HG03097 (cell line): ENCODE data around the gene RASA3.
"Not testable (repeated sequence)": the region's sequence is repeated elsewhere in the genome, so short reads cannot be mapped to it uniquely, and the experiment has no call there.

Experiments
- ATAC-seq: cut with Tn5 transposase; IDR thresholded peaks from one replicate; pipeline ENCODE4 v1.9.1; 2021; ENCODE audit not compliant: unreplicated experiment, low FRiP score

The RASA3 gene

DNA sequence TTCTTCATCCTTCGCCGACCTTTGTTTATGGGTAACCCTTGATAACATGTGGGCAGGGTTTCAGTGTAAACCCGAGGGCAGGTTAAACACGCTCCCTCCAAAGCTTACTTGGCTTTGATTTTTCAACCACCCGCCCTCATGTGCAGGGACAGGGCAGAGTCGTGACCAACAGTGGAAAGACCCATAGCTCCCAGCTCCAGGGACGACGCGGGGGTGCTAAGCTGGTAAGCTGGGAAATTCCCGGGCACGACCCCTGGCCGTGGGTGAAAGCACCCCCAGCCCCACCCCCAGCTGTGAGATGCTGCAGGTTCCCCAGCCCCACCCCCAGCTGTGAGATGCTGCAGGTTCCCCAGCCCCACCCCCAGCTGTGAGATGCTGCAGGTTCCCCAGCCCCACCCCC, 17.8 kb downstream of the RASA3 start:
- ATAC-seq, result not testable (repeated sequence)

DNA sequence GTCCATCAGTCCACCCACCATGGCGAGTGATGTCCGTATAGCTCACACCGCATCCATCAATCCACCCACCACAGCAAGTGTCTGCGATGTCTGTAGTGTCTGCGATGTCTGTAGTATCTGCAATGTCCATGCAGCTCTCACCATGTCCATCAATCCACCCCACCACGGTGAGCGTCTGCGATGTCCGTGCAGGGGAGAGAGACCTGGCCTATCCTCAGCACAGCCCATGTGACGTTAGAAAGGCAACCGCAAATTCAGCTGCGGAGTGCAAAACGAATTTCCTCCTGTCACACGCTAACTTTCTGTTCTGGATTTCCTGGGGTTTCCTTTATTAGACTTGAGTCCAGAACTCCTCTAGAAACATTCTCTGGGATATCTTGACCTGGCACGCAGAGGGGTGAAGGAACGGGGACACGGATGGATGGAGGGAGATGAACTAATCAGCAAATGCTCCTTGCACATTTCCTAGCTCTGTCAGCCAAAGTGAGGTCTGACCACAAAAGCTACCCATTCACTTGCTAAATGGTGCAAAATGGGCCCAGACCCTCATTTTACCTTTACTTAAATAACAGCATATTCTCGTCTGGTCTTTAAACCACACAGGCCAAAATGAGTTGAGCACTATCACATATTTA, 18.3 kb downstream of the RASA3 start:
- no peak for ATAC-seq

DNA sequence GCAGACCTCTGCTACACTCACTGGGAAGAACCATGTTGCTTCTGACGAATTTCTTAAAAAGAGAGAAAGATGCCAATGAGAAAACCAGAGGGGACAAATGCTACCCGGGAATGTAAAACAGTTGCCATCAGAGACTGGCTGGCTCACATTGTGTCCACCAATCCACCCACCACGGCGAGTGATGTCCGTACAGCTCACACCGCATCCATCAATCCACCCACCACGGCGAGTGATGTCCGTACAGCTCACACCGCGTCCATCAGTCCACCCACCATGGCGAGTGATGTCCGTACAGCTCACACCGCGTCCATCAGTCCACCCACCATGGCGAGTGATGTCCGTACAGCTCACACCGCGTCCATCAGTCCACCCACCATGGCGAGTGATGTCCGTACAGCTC, 19.0 kb downstream of the RASA3 start:
- ATAC-seq, result not testable (repeated sequence)

DNA sequence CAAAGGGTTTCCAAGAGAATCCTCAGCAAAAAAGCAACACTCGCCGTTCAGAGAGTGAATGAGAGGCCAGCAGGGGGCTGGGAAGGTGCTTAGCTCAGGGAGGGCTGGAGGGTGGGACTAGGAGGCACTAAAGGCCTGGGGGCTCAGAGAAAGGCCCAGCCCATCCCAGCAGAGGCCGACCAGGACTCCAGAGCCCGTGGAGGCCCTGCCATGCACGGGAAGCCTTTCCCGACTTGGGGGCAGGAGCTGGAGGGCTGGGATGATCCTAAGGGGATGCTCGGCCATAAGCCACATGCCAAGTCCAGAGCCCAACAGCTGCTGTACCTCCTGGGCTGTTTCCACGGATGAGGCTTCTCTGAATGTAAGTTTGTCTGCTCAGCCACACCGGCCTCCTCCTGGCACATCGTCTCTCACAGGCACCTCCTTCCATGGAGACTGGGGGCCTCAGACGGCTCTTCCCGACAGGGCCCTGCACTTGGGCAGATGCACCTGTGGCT, 19.5 kb downstream of the RASA3 start:
- ATAC-seq, result no peak

DNA sequence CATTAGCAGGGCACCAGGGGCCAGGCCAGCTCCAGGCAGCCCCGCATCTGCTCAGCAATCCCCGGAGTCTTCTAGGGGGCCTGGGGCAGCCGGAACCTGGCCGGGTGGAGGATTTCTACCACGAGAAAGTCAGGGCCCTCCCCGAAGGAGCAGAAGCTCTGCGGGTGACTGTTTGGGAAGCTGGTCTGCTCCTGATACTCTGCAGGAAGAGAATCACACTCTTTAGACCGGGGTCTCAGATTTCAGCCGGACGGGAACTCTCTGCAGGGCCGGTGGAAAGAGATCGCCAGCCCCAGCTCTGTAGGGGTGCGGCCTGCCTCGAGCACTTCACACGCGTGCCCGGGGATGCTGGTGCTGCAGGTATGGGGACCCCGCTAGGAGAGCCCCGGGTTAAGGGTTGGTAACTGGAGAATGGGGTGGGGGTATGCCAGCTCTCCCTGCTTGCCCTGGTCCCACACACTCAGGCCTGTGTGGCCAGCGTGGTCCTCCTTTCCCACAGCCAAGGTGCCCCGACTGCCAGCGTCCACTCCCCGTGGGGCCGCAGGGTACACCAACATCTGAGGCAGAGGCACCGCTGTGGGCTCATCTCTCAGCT, 20.1 kb downstream of the RASA3 start:
- ATAC-seq, result no peak

DNA sequence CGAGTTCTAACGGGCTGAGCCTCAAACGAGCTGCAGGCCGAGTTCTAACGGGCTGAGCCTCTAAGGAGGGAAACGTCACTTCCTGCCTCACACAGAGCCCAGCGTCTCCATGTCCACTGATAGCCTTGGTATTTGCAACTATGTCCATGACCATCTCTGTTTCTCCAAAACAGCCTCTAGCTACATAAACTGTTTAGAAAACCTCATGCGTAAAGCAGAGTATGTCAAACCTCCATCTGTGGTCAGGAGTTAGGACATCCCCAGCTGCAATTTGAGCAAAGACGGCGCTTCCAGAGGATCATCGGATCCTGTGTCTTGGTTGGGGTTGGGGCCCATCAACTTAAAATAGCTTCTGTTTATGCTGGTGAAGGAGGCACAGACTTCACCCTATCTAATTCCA, 20.8 kb downstream of the RASA3 start:
- no peak for ATAC-seq

DNA sequence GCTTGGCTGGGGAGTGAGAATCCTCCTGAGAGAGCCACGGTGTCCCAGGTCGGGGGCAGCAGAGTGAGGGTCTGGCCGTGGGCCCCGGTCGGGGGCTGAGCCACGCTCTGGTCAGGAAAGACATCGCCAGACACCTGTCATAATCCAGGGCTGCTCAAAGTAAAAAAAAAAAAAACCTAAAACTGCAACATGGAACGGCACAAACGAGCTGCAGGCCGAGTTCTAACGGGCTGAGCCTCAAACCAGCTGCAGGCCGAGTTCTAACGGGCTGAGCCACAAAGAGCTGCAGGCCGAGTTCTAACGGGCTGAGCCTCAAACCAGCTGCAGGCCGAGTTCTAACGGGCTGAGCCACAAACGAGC, 21.6 kb downstream of the RASA3 start:
- not testable (repeated sequence) for ATAC-seq

DNA sequence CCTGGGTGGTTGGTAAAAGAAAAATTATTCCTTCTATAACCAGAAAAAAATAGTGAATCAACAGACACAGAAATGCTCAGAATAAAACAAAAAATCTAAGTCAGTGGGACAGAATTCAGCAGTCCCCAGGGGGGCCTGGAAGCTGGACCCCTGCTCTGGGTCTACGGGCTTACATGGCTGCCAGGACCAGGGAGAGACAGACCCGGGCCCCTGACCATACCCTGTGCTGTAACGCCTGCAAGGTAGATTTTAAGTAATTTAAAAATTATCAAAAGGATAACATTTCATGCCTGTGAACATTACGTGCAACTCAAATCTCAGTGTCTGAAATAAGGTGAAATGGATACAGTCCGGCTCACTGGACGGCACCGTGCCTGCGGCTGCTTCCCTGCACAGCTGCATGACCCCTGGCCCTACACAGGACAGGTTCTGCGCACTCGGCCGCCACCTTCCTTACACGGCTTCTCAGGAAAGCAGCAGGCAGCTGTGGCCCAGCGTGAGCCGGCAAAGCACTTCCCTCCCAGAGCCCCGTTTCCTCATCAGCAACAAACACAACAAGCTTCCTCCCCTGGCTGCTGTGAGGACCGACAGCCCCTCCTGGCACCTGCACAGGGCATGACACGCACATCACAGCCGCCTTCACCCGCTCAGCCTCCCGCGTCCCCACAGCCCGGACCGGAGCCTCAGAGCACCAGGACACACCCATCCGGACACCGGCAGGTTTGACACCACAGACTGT, 22.2 kb downstream of the RASA3 start:
- ATAC-seq, result peak; percentile 60

DNA sequence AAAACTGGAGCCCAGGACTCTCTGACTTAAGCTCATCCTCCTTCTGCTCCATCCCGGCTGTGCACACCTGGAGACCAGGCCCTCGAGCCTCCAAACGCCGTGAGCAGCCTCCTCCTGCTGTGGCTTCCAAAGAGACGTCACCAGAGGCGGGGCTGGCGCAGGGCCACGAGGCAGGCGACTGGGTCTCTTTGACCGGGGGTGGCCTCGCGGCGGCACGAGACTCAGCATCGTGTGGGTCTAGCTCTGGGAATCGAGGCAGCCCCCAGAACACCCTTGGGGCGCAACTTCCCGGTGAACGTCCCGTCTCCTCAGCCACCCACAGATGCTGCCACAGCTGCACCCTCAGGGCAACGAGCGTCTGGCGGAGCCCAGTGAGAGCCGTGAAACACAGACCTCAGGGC, 22.8 kb downstream of the RASA3 start:
- no peak for ATAC-seq

DNA sequence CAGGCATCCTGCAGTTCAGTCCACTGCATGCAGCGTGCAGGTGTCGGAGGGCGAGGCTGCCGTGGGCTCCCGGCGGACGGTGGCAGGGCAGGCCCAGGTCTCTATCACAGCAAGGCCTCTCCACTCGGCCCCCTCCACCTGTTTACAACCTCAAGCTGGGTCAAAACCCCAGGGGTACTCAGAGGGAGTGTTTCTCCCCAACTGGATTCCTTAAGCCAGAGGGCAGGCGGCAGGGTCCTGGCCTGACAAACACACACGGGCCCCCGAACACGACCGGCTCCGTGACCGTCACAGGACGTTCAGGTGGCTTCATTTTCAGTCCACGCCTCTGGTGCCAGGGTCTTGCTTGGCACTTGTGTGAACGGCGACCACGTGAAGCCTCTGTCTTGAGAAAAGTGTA, 23.5 kb downstream of the RASA3 start:
- ATAC-seq, result no peak

DNA sequence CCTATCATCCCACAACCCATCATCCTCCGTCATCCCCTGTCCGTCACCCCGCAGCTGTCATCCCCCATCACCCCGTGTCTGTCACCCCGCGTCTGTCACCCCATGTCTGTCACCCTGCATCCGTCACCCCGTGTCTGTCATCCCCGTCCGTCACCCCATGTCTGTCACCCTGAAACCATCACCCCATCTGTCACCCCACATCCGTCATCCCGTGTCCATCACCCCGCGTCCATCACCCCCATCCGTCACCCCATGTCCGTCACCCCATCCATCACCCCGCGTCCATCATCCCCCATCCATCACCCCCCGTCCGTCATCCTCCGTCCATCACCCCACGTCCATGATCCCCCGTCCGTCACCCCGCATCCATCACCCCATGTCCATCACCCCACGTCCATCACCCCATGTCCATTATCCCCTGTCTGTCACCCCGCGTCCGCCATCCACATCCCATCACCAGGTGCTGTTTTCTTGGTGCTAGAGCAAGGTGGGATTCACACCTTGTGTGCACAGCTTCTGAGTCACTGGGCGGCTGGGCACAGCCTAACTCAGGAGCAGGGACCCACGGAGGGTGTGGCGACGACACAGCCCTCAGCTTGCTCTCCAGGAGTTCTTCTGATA, 24.2 kb downstream of the RASA3 start:
- no peak for ATAC-seq

DNA sequence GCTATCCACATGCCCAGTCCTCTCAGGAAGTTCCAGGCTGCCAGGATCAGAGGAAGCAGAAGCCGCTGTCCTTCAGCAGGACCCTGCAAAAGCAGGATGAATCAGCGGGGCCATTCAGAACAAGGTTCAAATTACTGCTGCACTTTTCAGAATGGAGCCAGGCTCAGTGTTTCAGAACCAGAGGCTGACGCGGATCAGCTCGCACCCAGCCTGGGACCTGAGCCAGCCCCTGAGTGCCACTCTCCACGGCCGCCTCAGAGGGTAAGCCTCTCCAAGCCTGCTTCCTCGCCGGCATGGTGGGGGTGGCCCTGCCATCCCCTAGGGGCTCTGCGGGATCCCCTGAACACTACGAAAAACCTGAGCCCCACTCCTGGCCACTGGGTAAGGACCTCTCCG, 24.7 kb downstream of the RASA3 start:
- no peak for ATAC-seq

DNA sequence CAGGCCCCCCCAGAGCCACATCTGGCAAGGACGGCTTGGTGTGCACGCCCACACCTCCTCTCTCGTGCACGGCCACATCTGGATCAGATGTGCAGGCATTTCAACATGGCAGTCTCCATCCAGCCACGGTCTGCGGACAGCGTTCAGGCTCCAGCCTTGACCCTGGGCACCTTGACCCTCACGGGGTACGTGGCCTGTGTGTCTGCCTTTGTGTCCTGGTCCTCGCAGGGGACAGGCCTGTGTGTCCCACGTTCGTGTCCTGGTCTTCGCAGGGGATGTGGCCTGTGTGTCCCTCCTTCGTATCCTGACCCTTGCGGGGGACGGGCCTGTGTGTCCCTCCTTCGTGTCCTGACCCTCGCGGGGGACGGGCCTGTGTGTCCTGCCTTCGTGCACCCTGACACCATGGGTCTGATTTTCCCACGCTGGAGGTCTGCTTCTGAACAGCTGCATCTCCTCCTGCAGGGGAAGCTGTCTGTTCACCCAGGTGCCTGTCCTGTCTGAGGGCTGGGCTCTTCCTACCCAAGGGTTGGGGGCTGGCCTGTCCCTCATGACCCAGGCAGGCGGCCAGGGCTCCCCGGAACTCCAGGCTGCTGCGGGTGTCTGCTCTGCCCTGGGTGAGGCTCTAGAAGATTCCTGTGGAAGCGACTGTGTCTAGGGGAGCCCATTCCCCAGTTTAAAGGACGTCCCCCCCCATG, 25.3 kb downstream of the RASA3 start:
- no peak for ATAC-seq

DNA sequence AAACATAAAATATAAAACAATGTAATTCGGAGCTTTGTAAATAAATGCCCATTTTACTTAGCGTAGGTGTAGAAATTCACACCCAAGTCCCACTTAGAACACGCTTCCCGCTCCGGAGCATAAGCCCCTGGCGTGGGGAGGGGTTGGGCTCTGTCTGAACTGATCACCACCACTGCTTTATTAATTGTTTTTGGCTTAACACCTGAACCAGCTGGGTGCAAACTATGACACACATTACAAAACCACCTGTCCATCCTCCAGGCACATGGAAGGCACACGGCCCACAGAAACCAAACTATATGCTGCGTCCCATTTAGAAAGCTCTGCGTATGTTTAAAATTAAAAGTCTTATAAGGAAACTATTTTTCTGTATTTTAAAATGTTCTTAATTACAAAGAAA, 25.9 kb downstream of the RASA3 start:
- ATAC-seq, result no peak

DNA sequence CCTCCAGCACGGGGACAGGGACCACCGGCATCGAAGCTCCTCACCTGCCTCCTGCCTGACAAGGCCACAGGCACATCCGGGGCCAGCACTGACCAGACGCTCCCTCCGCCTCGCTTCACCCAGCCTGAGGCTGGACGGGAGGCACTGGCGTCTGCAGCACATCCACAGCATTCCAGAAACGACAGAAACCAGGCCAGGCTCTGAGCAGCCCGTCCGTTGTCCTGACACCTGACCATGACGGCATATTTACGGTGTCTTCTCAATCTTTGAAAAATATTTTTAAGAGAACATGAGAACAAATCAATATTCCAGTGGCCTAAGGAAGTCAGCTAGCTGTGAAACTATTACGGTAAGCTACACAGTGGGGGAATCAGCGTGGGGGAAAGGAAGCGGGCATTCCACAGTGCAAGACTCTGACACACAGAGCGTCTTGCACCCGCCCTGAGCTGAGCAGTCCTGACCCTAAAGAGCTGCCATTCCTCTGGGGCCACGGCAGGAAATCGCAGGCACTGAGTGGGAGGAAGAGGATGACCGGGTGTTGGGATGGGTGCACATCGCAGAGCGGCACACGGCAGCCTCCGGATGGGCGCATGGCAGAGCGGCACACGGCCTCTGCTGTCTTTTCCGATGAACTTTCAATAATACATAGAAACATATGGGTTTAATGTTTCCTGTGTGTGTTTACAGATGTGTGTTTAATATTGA, 26.8 kb downstream of the RASA3 start:
- ATAC-seq, result no peak

DNA sequence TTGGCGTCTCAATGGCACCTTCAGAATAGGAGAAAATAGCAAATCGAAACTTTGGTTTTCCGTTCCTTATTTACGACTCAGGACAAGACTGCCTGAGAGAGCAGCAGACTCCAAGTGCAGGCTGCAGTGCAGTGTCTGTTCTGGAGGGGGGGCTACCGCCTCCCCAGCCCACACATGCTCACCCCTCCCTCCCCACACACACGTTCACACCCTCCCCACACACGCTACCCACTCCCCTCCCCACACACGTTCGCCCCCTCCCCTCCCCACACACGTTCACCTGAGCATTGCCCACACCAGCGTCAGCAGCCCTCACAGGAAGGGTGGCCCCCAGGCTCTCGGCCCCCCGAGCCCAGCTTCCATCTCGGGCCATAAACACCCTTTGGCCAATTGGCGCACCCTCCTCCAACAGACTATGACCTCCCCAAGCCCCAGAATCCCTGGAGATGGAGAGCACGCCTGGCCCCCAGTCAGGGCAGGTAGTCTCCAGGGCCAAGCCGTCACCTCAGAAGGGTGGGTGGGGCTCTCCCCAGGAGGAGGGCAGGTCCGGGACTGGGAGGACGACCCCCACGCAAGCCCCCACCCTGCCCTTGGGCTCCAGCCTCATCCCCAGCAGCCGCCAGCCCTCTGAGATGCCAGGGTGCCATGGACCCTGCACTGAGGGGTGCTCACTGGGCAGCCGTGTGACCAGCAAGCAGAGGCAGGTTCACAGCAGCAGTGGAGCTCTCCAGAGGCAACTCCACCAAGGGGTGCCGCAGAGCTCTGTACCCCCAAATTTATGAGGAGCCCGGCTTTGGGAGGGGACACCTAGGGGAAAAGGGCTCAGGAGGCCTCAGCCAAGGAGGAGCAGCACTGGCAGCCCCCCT, 27.5 kb downstream of the RASA3 start:
- ATAC-seq, result no peak

DNA sequence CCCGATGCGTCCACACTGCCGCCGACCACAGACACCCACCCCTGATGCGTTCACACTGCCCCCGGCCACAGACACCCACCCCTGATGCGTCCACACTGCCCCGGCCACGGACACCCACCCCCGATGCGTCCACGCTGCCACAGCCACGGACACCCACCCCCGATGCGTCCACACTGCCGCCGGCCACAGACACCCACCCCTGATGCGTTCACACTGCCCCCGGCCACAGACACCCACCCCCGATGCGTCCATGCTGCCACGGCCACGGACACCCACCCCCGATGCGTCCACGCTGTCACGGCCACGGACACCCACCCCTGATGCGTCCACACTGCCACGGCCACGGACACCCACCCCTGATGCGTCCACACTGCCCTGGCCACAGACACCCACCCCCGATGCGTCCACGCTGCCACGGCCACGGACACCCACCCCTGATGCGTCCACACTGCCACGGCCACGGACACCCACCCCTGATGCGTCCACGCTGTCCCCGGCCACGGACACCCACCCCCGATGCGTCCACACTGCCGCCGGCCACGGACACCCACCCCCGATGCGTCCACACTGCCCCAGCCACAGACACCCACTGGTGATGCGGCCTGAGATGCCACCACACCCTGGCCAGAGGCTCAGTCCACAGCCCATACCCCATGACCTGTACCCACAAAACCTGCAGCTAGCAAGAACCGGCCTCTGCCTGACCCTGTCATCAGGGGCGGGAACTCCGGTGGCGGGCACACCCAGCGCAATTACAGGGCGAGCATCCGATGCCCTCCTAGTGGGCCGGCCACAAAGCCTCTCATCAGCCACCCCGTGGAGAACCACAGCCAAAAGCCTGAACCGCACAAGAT, 28.4 kb downstream of the RASA3 start:
- no peak for ATAC-seq

DNA sequence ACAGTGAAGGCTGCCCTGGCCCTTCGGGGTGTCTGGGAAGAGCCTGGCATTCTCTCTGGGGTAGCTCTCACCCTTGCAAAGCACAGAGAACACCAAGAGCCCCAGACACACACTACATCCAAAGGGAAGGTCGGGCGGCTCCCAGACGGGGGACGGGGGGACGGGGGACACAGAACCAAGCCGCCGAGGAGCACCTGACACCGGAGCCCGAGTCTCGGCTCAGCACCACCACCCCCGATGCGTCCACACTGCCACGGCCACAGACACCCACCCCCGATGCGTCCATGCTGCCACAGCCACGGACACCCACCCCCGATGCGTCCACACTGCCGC, 29.2 kb downstream of the RASA3 start:
- ATAC-seq, result not testable (repeated sequence)
